Kidney epithelial cell (primary cell): Measurements from ENCODE around the gene DSP. TPM values are rescaled to one million over a fixed set of nuclear protein-coding genes. Genes with fewer than 3 reads are reported as not detected.

Source experiments
- DNase-seq: peaks from one replicate; pipeline ENCODE4 v3.0.0-alpha.2; 2010; ENCODE audit warnings: low read depth
- H3K27me3 ChIP-seq: 2 replicates; pipeline ENCODE4 v1.6.0; 2011; ENCODE audit warnings: low read length; ENCODE audit not compliant: control insufficient read depth, insufficient read depth
- H3K36me3 ChIP-seq: 2 replicates; pipeline ENCODE4 v1.5.1; 2011; ENCODE audit warnings: low read length; ENCODE audit not compliant: control insufficient read depth, insufficient read depth
- H3K4me3 ChIP-seq: 2 replicates; pipeline ENCODE4 v1.5.1; 2011; ENCODE audit warnings: low read depth, mild to moderate bottlenecking, control low read depth, low read length
- total RNA-seq: library from RNA; depleted of rRNA; stranded (reverse); fragments of >200 nt; gene quantifications from 2 replicates; pipeline ENCODE4 v1.2.3, GENCODE V29; 2015
- TF ChIP-seq, protein P1 (sequence below): IDR thresholded peaks from 2 replicates; pipeline ENCODE4 v1.5.1; 2011; ENCODE audit warnings: mild to moderate bottlenecking, moderate library complexity, low read length, control low read depth, inconsistent platforms; ENCODE audit not compliant: insufficient read depth, poor library complexity, severe bottlenecking

DSP gene
- total RNA-seq, 1 donor from 2014 or later: 220 TPM

DNA sequence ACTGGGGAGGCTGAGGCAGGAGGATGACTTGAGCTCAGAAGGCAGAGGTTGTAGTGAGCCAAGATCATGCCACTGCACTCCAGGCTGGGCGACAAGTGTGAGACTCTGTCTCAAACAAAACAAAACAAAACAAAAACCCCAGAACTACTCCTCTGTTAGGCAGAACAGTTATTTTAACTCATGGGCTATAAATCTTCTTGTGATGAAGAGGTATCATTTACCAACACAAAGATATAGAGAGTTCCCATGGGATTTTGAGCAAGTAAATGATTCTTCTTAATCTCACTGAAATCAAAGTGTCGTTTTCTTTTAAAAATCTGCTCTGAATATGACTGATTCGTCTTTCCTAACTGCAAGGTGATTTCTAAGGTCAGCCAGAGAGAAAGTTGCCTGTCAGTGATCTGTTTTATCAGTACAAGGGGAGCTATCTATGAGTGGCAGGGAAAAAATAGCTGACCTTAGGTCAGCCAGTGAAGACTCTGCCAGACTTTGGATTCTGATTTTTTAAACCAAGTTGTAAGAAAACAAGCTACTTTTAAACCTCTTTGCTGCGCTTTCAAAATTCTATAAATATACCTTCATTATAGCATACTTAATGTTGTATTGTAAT lies 3.8 kb upstream of the DSP start:
- no peak for DNase-seq
- no peaks in the 10 kb centered on the region for H3K27me3 ChIP-seq
- no peak overlapping the region for H3K4me3 ChIP-seq
- no peaks in the 10 kb centered on the region for H3K36me3 ChIP-seq
- TF ChIP-seq, protein P1, sequence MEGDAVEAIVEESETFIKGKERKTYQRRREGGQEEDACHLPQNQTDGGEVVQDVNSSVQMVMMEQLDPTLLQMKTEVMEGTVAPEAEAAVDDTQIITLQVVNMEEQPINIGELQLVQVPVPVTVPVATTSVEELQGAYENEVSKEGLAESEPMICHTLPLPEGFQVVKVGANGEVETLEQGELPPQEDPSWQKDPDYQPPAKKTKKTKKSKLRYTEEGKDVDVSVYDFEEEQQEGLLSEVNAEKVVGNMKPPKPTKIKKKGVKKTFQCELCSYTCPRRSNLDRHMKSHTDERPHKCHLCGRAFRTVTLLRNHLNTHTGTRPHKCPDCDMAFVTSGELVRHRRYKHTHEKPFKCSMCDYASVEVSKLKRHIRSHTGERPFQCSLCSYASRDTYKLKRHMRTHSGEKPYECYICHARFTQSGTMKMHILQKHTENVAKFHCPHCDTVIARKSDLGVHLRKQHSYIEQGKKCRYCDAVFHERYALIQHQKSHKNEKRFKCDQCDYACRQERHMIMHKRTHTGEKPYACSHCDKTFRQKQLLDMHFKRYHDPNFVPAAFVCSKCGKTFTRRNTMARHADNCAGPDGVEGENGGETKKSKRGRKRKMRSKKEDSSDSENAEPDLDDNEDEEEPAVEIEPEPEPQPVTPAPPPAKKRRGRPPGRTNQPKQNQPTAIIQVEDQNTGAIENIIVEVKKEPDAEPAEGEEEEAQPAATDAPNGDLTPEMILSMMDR: no peak

DNA sequence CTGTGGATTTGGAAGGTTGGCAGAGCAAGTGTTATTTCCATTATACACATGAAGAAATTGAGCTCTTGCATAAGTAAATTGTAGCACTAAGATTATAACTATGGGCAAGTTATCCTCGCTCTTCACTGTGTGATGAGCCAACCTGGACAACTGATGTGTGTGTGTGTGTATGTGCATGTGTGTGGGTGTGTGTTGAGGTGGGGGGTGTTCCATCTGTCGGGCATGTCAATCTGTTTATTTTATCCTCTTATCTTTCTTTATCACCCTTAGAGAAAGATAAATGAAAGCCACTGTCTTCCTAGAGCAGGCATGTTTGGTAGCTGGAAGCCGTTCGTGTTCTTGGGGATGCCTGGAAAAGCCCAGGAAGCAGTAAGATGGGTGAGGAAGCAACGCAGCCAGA lies 3.0 kb upstream of the DSP start:
- no peak for DNase-seq
- Histone ChIP-seq H3K27me3 (no peaks in the 10 kb centered on the region), H3K36me3 (no peaks in the 10 kb centered on the region), H3K4me3 (no peak overlapping the region)
- TF ChIP-seq, protein P1: no peak

DNA sequence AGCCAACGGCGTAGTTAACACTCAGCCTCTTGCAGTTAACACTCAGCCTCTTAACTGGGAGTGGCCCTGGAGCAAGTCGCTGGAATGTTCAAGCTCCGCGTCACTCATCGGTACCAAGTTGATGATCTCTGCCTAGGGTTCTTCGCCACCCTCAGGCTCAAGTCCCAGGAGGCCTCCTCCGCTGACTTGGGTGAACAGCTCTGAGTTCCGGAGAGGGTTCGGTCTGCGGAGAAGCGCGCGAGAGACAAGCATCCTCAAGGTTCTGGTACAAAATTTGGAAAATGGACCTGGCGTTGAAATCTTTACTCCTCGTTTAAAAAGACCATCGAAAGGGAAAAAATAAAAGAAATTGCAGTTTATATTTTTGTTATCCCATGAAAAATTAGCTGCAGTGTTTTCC lies 876 bp upstream of the DSP start:
- Histone ChIP-seq H3K4me3 (peak overlapping the region; percentile 69), H3K36me3 (no peaks in the 10 kb centered on the region), H3K27me3 (no peaks in the 10 kb centered on the region)
- TF ChIP-seq, protein P1: no peak
- peak; percentile 61 for DNase-seq

DNA sequence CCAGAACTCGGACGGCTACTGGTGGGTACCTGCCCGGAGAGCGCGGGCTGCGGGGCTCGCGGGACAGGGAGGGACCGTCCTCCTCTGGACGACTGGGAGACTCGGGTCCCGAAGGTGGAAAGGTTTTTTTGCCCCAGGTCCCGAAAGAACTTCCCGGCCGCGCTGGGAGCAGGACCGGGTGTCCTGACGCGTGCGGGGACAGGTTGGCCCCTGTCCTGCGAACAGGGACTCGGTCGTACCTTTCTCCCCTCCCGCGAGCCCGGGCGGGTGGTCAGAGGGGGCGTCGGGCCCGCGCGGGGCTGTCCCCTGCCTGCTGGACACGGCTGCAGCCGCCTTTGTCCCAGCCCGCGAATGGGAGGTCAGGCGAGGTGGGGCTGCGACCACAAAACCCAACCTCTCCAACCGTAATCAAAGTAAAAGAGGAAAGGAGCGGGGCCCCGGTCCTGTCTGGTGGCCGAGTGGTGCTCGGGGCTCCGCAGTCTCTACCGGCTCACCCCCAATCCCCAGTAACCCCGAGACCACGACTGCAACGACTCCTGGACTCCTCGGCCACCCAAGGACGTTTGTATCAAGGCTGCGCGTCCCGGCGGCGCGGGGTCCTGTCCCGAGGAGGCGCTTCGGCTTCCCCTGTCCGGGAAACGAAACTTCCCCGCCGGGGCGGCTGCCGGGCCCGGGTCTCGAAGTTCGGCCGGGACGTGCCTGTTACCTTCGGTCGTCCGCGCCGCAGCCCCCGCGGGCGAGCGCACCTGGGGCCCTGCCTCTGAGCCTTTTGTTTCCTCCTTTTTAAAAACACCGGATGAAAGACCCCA lies 798 bp downstream of the DSP start:
- no peak for DNase-seq
- no peaks in the 10 kb centered on the region for H3K36me3 ChIP-seq
- no peaks in the 10 kb centered on the region for H3K27me3 ChIP-seq
- TF ChIP-seq, protein P1: no peak
- peak overlapping the region; percentile 69 for H3K4me3 ChIP-seq

DNA sequence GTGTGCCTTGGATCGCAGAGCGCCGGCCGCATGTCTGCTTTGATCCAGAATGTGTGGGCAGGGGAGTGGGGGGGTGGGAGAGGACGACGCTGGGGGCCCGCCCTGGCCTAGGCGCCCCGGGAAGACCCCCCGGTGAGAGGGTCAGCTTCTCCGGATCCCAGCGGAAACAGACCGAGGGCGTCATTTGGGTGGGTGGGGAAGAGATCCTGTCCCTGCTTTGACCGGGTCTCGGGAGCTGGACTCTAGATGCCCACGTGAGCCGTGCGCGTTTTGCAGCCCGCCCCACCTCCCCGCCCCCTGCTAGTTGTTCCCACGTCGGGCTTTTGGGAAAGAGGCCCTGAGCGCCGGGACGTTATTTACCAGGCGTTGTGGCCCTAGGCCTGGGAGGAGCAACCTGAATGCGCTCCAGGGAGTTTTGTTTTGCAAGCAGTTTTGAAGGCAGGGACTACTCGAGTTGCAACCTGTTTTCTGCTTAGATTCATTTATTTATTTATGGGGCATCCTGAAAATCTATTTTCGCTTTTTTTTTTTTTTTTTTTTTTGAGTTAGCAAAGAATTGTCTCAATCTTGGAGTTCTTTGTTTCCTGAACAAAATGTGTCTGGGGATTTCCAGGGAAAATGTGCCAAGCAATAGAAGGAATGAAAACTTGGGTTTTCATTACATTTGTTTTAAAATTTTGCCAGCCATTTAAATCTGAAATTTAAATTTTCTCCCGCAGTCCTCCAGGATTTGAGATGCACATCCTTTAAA lies 1.6 kb downstream of the DSP start:
- no peaks in the 10 kb centered on the region for H3K36me3 ChIP-seq
- H3K27me3 ChIP-seq: no peaks in the 10 kb centered on the region
- H3K4me3 ChIP-seq: peak overlapping the region; percentile 69
- TF ChIP-seq, protein P1: no peak
- DNase-seq: no peak
